Activated CD4-positive, CD25-positive, alpha-beta regulatory T cell treated with anti-CD3 and anti-CD28 coated beads, Interleukin-2, amount 50 U/mL, for 24 hours (primary cell): ENCODE data around the gene MSX1.

Source experiments
- ATAC-seq, 2 donors: fragments of 150-1000 bp; cut with Tn5 transposase; one replicate each; pipeline ENCODE4 v1.10.0; 2021; ENCODE audit warnings: mild to moderate bottlenecking in 1 of 2, moderate library complexity in 1 of 2

Gene MSX1

DNA sequence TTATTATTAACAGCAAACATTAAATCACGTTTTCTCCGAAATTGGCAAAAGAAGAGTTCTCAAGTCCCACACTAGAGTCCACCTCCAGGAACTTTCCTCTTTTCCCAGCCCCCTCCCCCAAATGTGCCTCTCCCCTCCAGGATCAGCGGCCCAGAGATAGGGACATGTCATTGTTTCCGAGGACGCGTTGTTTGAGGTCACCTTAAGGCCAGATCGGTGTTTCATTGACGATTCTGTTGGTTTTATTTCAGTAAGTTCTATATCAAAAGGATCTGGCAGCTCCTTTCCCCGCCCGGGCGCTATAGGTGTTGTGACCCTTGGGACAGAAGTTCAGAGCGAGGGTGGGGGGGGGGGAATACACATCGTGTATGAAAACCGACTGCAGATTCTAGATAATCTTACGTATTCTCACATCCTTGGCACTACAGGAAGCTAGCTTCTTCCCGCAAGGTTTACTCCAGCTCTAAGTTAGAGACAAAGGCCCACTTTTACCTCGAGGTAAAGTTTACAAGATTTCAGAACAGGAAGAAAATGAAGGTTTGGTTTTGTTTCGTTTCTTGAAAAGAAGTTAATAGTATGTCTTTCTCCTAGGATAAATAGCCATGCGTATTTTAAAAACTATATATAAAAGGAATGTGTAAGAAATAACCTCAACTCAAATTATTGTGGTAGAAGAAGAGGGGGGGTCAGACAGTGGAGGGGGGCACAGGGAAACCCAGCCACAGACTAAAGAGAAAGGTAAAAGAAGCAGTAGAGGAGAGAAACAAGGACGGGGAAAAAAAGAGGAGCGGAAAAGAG lies 739 bp upstream of the MSX1 start:
- ATAC-seq: no peak

DNA sequence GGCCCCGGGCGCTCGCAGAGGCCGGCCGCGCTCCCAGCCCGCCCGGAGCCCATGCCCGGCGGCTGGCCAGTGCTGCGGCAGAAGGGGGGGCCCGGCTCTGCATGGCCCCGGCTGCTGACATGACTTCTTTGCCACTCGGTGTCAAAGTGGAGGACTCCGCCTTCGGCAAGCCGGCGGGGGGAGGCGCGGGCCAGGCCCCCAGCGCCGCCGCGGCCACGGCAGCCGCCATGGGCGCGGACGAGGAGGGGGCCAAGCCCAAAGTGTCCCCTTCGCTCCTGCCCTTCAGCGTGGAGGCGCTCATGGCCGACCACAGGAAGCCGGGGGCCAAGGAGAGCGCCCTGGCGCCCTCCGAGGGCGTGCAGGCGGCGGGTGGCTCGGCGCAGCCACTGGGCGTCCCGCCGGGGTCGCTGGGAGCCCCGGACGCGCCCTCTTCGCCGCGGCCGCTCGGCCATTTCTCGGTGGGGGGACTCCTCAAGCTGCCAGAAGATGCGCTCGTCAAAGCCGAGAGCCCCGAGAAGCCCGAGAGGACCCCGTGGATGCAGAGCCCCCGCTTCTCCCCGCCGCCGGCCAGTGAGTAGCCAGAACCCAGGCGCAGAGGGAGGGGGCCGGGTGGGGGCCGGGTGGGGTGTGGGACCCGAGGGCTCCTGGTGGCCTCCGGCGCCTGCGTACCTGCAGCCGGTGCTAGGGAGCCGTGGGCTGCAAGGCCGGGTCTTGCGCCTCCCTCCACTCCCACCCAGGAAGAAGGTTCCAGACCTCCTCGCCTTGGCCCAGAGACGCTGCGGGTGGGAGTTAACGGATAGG lies 534 bp downstream of the MSX1 start:
- peak in 1 of 2 donors; percentile 8 for ATAC-seq

DNA sequence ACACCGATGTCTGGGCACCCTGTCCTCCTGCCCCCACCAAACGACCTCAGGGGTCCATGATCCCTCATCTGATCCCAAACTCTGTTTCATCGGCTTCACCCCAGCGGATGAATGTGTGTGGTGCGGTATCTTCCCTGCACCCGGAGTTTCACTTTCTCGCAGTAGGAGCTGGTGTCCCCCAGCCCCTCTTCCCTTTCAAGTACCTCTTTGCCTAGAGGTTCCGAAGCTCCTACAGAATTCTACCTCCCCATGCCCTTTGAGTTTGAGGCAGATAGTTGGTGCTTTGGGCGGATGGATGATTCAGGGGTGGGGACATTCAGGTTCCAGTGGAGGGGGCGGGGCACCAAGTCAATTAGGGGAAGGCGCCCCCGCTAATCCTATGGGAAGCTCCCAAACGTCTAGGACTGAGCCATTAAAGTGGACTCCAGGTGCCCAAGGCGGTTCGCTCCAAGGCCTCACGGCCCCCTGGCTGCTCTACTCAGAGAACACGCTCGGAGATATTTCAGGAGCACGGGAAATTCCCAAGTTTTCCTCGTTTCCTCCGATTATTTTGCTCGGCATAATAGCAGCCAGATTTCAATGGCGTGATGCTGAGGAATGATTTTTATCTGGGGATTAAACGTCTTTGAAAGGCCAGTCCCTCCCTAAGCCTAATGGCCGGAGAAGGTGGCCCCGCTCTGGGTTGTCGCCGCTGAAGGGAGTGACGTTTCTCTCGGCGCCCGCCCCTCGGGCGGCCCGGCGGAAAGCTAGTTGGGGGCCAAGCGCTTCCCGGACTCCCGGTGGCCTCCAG lies 1.3 kb downstream of the MSX1 start:
- no peak for ATAC-seq

DNA sequence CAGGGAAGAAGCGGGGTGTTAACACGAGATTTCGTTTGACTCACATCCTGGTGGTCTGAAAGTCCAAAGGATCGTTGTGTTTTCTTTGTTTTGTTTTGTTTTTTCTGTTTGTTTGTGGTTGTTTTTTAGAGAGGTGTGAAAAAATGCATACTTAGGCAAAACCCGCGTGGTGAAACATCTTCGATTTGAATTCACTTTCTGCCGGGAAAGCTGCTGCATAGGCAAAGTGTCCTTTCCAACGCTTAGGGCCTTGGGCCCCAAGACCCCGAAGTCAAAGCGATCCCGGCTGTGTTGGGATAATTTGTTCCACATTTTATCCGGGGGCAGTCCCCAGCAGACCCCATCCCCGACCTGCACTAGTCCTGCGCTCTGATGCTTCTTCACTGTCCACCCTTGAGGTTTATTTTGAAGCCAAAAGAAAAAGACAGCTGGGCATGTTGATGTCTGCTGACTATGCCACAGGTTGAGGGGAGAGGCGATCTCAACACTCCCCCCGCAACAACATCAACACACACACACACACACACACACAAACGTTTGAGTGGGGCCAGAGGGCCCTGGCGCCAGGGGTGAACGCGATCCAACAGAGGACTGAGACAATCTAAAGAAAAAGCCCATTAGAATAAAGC lies 2.0 kb downstream of the MSX1 start:
- no peak for ATAC-seq

DNA sequence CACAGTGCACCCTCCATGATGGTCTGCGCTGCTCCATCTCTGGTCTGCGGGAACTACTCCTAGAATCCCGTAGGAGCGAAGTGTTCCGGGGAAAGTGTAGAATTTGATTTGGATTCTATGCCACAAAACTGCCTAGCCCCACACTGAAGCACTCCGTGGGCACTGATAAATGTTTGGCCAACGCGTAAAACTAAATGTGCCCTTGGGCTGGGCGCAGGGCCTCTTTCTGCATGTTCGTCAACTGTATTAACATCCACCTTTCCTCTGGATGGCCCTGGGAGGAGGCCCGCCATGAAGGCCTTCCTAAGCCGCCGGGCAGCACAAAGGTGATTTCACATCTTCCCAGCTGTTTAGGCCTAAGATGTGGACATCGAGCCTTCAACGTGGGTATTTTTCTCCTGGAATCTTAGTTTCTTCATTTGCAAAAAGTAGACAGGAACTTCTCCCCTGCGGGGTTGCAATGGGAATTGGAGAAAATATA lies 2.6 kb downstream of the MSX1 start:
- ATAC-seq: no peak

DNA sequence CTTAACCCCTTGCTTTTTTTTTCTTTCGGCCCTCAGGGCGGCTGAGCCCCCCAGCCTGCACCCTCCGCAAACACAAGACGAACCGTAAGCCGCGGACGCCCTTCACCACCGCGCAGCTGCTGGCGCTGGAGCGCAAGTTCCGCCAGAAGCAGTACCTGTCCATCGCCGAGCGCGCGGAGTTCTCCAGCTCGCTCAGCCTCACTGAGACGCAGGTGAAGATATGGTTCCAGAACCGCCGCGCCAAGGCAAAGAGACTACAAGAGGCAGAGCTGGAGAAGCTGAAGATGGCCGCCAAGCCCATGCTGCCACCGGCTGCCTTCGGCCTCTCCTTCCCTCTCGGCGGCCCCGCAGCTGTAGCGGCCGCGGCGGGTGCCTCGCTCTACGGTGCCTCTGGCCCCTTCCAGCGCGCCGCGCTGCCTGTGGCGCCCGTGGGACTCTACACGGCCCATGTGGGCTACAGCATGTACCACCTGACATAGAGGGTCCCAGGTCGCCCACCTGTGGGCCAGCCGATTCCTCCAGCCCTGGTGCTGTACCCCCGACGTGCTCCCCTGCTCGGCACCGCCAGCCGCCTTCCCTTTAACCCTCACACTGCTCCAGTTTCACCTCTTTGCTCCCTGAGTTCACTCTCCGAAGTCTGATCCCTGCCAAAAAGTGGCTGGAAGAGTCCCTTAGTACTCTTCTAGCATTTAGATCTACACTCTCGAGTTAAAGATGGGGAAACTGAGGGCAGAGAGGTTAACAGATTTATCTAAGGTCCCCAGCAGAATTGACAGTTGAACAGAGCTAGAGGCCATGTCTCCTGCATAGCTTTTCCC lies 3.4 kb downstream of the MSX1 start:
- ATAC-seq: no peak

DNA sequence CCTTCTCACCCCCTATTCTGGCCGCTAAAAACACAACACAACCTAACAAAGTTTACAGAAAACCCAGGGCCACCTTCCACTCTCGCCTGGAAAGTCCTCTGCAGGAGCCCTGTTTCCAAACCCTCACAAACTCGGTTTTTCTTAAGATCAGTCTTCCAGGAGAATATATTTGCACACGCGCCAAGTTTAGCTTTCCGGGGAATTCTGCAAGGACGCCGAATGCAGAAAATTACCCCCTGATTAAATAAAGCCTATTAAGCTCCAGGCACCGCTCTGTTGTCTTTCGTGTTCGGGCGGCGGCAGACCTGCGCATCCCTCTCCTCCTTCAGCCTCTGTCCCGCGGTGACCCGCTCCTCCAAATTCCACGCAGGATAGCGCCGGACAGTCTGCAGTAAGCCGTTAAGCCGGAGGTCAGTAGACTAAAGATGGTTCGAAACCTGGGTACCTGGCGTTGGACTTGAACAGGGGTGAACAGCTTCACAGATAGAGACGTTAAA lies 5.0 kb downstream of the MSX1 start:
- no peak for ATAC-seq

DNA sequence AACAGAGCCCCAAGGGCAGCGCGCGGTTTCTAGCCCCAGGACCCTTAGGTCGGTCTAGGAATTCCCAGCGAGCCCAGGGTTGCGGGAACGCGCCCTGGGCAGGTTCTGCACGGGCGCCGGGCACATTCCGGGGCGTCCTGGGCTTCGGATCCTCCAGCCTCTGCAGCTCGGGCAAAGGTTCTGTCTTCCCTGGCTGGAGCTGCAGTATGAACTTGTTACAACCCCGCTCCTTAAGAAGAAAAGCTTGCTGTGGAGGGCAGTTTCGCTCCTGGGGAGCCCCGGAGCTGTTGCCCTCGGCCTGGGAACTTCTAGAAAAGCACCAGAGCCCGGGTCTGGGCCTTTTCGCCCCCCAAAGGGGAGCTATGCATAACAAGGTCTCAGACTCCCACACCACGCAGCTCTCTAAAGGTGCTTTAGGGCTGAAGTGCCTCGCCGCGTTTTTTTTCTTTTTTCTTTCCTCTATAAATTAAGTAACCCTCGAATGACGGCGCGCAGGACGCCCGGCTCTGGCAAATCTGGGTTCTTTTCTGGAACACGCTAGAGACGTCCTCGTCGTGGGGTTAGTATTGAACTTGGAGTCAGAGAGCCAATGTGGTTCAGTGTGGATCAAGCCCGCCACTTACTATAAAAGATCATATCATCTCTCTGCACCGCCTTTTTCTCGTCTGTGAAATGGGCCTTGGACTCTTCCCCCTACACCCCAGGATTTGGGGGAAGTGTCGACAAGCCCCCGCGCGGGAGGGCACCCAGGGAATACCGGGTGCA lies 5.7 kb downstream of the MSX1 start:
- no peak for ATAC-seq

DNA sequence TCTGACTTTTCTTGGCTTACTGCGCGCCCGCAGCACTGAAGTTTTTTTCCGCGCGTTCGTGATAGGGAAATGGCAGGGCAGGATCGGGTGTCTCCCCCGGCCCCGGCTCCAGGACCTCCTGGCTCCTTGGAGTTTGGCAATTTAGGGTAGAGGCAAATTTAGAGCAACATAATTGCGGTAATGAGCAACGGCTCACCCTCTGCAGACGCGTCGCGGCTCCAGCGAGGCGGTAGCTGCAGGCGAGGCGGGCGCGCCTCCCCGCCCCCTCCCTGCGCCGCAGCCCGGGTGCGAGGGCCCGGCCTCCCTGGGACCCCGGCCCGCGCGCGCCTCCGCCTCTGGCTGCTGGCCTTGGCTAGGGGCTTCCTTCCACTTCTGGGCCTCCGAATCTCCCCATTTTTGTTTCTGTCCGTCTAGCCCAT lies 6.2 kb downstream of the MSX1 start:
- no peak for ATAC-seq

DNA sequence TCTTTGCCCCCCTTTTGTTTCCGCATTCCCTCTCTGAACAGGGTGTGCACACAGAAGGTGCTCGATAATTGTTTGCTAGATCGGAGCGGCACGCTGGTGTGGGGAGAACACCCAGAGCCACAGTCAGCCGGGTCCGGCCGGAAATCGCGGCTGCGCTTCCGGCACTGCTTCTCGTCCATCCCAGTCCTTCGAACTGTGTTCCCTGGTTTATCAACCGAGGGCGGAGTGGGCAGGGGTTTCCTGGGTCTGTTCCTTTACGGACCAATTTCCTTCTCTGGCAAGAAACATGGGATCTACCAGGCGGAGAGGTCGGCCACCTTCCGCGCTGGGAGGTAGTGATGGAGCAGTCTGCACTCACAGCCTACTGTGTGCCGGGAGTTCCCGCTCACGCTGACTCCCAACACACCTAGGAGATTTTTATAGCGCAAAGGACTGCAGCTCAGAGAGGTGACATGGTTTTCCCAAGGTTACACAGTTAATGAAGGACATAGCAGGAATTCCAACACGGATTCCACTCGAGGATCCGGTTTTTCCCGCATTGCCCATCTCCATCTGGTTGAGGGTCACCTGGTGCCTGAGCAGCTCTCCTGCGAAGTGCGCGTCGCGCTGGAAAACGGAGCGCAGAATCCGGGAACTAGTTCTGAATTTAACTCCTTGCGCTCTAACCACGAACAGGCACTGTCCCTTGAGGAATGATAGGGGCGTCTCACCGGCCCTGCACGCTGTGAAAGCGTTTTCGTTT lies 6.8 kb downstream of the MSX1 start:
- ATAC-seq: no peak

DNA sequence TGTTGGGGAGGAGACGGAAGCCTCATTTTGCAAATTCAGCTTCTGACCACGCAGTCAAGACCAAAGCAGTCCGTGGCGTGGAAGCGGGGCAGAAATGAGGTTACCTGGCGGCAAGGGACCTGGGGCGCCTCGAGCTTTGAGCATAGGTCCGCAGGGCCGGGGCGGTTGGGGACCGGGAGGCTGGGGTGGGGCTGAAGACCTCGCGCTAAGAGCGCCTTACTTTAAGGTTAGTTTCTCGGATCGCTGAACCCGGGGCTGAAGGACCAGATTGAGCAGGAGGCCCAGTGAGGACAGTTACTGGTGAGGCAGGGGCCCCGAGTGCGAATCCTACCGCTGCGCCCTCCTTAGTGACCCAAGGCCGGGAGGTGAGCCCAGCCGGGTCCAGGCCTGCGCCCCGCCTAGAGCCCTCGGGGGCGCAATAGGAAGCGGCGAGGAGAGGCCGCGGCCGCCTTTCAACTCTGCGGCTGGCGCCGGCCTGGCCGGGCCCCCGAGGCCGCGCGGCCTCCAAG lies 7.5 kb downstream of the MSX1 start:
- ATAC-seq: no peak

DNA sequence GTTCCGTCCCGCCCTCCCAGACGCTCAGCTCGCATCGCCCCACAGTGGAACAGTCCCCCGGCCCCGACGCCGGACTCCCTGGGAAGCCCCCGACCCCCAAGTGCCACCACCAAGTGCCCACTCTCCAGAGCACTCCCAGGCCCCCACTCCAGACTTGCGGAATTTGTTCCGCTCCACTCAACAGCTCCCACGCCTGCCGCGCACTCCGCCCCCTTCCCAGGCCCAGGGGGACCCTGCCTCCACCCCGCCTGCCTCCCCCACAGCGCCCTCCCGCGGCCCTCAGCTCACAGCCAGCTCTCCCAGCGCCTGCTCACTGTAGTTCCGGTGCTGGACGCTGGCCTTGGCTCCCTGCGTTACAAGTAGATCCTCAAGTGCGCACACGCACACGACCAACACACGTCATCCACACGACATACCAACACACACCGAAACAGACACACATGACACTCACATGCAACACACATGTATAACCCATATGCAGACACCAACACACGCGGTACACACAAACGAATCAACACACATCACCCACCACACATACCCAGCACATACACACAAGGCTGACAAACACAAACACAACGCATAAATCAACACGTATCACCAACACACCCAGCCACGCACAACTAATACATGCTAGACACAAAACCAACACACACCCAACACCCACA lies 8.0 kb downstream of the MSX1 start:
- no peak for ATAC-seq

DNA sequence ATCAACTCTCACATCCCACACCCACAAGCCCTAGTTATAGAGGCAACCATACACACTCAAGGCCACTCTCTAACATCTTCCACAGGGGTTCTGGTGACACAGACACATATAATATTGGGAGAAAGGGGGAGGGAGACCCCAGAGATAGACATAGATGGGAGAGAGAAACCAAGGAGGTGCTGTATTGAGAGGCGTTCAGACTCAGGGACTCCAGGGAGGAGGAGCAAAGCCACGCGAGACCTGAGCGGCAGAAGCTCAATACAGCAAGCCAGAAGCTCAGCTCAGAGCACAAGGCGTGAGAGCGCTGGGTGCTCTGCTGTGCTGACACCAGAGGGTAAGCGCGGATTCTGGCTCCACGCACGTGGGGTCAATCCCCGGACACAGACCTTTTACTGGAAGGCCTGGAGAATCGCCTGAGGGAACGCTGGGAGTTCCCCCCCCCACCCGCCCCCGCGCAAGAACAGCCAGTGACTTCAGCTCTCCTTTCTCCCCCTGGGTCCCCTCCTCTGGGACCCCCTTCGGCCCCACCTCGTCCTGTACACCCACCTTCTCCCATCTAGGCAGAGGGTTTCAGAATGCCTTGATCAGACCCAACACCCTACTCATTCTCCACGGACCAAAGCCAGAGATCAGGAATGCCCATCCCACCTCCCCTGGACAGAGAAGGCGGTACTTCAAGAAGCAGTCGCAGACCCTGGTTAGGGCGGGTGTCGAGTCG lies 8.7 kb downstream of the MSX1 start:
- no peak for ATAC-seq

DNA sequence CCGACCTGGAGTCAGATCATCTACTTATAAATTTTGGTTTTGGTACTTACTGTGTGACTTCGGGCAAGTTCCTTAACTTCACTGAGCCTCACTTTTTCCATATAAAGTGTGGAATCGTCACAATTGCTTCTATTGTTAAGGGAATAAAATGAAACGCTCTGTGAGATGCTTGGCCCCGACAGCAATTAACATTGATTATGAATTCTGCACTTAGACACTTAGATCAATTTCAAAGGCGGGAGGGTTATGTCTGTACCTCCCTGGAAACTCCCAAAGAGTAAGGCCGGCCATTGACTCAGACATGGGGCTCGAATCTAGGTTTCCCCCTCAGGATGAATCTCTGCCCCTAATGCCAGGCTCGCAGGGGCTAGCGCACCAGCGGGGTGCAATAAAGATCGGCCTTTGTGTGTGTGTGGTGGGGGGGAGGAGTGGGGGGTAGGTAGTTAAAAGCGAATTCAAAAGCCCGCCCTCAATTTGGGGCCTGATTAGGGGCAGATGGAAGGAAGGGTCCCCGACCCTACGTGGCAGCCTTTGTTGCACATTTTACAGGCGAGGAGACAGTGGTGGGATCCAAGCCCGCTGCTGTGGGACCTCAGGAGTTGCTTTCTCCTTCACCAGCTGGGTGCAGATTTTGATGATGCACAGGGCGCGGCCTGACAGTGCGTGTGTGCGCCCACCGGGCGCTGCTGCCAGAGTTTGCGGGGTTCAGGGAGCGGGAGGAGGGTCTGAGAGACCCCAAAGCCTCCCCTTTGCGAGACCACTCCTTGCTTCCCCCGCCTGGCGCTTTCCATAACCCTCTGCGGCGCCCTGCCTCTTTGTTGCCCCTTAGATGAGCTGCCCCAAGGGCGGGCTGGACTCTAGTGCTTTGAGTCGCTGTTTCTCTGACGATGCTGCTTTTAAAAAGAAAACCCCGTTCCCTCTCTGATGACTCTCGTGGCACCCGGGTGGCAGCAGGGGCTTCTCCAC lies 9.6 kb downstream of the MSX1 start:
- ATAC-seq: no peak

DNA sequence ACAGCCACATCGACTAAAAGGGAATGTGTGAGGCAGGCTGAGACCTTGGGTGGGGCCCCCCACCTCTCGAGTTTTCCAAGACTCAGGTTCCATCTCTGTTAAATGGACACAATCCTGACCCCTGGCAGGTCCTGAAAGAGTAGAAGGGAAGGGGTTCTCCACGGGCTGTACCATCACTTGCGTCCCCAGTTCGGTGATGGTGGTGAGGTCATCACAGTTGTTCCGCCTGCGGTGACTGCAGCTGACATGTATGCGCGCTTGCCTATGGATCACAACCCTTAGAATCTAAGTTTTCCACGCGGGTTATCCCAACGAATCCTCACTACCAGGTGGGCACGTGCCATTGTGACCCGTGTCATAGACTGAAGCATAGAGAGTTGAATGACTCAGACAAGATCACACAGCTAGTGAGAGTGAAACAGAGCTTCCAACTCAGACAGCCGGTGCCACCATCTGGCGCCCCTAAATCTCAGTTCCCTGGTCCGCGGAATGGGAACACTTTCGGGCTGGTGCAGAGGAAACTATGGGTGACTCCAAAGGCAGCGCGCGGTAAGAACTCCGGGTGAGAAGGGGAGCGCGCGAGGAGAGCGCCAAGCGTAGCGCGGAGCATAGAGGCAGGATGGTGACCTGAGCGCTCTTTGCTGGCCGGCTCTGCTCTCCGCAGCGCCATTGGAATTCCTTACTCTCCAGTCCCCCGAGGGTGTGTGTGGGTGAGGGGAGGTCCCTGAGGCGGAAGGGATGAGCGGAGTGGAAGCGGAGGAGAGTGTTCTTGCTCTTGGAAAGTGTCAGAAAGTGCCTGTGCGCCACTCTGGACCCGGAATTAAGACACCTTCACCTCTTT lies 10.5 kb downstream of the MSX1 start:
- ATAC-seq: no peak

DNA sequence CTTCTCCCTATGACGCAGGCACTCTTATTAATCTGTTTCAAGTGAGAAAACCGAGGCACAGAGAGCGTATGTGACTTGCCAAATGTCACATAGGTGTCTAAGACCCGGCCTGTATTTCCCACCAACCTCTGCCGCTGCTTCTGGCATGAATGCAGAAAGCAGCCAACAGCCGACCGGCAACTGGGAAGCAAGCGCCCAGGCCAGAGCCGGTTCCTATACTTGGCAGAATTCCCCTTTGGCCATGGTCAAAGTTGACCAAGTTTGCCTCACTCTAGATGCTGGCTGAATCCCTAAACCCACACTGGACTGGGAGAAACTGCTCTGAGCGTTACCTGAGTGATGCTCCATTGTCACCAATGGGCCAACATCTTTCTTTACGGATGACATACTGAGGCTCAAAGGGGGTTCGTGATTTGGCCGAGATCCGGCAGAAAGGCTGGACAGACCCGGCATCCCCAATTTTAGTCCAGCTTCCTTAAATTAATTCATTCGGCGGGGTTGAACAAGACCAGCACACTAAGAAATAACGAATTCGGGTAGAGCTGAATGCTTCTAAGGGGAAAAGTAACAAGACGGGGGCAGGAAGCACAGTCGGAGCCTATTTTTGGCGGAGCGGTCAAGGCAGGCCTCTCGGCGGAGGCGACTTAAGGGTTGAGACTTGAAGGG lies 11.2 kb downstream of the MSX1 start:
- no peak for ATAC-seq
